Fibroblast of upper back skin (primary cell): ENCODE data around the gene TBXAS1.
A peak's percentile ranks its signal among the peaks of the same experiment; 100 is the strongest.

ENCODE experiments used
- DNase-seq: peaks from one replicate; pipeline ENCODE4 v3.0.0-alpha.2; 2013

The TBXAS1 gene

DNA sequence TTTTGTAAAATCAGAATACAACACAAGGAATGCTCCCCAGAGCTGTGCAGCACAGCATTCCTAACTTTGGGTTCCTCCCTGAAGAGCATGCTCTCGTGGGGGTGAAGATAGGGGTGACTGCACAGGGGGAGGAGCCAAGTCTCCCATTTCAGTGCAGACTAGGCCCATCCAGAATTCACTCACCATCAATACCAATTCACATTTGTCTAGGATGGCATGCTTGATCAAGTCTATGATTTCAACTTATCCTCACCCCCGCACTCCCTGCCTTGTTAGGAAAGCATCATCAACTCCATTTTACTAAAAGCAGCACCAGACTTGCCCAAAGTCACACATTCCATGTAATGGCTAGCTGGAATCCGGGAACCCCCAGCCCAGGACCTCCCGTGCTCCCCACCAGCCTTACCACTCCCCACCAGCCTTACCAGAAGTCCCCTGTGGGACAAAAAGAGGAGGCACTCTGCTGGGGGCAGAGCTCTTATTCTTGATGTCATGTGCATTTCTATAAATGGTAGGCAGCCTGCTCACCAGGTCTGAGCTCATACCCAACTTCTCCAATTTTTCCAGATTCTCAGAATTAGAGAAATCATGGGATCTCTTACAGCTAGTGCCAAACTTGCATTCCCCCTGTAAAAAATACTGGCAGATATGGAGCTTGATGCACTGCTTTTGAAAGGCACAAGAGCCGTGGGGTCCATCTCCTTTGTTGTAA is 227.5 kb downstream of the TBXAS1 start:
- DNase-seq = no peak

DNA sequence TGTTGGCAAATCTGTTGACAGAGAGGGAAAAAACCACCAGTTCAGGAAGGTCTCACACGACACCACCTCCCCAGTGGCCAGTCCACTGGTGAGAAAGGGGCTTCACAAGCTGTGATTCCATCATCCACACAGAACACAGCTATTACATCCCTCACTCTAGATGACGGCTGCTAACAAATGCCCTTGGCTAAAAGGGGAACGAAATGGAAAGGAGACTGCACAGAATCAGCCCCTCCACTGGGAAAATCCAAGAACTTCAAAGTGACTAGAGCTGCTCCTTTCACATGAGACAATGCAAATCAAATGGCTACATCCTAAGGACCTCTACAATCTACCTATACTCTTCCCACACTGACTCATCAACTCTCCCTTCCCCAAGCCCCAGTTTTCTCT is 228.1 kb downstream of the TBXAS1 start:
- DNase-seq = no peak

DNA sequence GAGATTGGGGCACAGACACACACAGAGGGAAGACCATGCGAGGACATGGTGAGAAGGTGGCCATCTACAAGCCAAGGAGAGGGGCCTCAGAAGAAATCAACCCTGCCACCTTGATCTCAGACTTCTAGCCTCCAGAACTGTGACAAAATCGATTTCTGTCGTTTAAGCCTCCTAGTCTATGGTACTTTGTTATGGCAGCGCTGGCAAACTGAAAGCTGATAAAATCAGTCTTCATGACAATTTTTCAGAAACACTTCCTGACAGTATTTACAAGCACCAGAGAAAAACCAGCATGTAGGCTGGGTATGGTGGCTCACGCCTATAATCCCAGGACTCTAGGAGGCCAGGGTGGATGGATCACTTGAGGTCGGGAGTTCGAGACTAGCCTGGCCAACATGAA is 229.5 kb downstream of the TBXAS1 start:
- no peak for DNase-seq

DNA sequence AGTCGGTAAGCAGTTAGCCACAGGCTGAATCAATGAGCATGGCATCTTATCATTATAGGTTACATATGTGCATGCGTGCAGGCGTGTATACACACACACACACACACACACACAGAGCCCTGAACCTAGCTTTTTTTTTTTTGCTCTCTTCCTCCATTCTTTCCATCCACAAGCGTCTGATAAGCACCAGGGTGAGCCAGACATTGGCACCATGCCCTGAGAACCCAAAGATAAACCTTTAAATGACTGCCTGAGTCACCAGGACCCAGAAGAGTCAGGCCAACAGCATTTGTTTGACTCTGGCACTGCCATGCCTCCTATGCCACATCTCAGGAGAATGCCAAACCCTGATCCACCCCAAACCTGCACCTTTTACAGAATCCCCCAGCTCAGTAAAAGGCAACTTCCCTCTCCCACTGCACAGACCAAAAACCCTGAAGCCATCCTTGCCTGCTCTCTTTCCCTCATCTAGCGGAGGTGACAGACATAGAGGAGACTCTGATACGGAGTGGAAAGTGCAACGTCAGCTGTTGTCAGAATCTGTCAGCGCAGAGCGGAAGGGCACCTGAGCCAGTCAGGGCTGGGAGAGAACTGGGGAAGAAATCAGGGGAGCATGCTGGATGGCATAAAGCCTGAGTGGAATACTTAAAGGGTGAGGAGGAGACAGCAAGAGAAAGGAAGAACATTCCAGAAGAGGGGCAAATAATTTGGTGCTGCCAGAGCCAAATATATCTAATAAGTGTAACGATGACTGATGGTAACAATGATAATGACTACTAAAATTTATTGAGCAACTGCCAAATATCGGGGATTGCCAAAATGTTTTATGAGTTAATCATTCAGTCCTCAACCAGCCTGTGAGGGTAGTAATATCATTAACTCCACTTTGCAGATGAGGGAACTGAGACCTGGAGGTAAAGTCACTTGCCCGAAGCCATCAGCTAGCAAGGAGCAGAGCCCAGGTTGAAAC is 230.5 kb downstream of the TBXAS1 start:
- DNase-seq = peak; percentile 84

DNA sequence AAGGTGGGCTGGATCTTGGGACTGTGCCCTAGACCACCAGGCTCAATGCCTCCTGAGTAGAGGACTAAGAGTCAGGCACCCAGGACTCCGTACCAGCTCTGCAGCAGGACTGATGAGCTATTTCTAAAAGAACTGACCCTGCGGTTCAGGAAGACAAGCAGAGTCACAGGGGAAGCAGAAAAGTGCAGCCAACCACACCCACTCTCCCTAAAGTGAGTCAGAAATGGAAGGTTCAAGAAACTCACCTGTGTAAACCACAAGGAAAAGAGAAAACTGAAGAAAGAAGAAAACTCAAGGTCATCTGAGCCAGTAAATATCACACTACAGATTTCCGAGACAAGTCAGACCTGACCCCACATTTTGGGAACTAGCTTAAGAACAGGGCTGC is 231.2 kb downstream of the TBXAS1 start:
- no peak for DNase-seq

DNA sequence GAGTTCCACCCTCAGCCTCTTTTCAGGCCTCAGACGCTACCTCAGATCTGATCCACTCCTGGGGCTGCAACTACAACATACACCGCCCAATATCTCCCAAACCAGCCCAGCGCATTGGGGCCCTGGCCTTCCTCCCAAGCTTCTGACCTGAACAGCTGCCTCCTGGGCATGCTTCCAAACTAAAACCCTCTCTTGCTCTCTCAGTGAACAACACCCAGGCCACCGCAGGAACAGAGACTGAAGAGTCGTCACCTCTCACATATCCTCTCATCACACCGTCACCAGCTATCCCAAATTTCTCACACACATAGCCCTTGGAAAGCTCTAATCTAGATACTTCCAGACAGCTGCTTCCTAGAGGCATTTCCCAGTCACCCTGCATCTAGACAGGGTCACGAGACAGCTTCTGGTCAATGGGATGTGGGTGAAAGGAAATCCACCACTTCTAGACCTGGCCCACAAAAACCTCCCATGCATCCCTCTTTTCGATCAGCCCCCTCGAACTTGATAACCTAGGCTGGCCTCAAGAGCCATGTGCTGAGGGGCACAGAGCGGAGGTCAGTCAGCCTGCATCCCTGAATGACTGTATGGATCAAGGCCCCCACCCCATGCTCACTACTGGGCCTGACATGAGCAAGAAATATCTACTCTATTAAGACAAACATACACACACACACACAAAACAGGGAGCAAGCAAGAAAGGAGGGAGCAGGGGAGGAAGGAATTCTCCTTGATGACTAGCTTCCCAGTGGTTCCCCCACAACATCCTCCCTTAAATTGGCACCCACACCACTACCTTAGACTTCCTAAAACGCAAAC is 231.9 kb downstream of the TBXAS1 start:
- peak; percentile 36 for DNase-seq

DNA sequence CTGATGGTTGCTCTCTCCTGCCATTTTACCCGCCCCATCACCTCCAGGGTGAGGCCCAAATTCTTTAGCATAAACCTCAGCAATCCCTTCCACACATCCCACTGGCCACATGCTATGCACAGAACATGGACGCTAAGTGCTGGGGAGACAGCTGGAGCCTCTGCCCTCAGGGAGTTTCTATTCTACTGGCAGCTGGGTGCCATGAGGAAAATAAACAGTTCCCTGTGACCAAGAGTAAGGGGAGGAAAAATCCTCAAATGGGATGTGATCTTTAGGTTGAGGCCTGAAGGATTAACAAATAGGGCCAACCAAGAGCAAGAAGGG is 232.5 kb downstream of the TBXAS1 start:
- no peak for DNase-seq

DNA sequence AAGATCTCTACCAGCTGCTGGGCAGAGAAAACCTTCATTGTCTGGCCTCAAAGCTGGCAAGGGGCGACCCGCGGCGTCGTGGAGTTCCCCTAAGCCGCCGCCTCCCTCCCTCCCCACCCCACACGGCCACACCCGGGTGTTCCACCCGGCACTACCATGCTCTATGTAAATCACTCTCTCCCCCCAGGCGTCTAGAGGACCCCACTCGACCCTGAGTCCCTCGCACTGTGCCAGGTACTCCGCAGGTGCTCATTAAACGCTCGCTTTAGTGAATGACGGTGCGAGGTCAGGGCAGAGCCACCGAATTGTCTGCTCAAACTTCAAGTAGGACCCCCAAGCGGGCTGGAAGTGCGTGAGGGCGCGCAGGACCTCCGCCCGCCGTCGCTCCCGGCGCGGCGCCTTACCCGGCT is 233.1 kb downstream of the TBXAS1 start:
- no peak for DNase-seq

DNA sequence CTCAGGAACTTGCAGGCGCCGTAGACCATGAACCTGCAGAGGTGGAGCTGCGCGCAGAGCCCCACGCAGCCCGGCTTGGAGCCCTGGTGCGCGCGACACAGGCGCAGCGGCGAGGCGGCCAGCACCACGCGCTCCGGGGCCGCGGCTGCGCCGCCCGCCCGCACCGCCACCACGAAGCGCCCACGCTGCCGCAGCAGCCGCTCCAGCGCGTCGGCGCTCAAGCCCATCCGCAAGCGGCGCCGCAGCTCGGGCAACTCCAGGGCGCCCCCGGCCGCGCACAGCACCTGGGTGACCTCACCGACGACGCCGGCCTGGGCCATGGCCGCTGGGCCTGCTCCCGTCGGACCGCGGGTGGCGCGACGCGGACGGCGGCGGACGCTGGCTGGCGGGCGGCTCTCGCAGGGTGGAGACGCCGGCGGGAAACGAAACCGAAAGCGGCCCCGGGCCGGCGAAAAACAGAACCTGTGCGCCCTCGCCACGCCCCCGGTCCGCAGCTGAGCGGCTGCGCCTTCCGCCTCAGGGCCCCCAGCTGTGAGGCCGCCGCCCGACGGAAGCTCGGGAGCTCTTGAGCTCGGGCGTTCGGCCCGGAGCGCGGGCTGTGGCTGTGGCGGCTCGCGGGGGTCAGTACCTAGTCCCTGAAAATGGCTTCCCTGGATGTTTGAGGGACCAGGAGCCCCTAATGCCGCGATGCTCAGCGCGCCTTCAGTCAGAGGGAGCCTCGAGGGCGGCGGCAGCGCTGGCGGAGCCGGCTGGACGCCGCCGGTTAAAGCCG is 233.7 kb downstream of the TBXAS1 start, which contains the start of gene PARP12:
TSS of gene PARP12 (minus strand) at position 424 of the 772 bp plus-strand sequence. CDS start at position 320, 104 bp downstream.
- peak; percentile 80 for DNase-seq

DNA sequence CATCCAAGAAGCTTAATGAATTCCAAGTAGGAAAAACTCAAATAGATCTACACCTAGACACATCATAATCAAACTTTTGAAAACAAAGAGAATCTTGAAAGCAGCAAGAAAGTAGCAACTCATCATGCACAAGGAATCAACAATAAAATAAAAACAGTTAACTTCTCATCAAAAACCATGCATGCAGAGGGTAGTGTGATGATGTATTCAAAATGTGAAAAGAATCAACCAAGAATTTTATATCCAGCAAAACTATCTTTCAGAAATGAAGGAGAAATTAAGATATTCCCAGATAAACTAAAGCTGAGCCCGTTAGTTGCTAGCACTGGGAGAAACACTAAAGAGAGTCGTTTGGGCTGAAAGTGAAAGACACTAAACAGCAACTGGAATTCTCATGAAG is 238.0 kb downstream of the TBXAS1 start:
- DNase-seq = no peak

DNA sequence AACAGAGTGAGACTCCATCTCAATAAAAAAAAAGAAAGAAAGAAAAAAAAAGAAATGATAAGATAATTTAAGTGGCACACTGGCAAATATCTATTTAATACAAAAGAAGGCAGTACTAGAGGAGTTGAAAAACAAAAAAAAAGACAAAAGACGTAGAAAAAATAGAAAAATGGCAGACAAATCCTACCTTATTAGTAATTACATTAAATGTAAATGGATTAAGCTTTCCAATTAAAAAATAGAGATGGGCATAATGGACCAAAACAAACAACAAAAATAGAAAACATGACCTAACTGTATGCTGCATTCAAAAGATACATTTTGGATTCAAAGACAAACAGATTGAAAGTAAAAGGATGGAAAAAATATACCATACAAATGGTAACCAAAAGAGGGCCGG is 239.0 kb downstream of the TBXAS1 start:
- no peak for DNase-seq

DNA sequence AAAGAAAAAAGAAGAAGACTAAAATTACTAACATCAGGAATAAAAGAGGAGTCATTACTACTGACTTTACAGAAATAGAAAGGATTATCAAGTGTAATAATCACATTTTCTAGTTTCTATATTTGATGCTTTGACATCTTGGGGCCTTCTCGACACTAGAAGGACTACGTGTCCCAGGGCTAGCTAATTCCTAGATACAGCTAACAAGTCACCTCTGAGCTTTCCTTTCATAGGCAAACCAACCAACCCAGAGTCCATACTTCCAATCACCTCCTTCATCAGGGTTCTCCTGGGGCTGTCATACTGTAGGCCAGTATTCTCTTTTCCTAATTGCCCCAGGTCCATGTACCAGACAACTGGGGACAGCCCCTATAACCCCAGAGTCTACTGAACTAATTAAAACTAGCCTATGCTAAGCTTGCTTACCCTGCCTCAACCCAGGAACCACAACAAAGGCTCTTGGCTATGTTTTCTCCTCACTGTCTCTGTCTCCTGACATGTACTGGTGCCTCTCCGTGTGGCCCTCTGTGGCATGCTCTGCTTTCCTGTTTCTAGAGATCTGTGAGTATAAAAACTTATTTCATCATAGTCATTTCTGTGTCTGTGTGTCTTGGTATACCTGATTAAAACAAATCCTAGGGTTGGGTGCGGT is 240.4 kb downstream of the TBXAS1 start:
- no peak for DNase-seq
